Adipose tissue (tissue), 3 donors: Measurements from ENCODE around the gene LMAN2. TPM values are rescaled to one million over a fixed set of nuclear protein-coding genes. Genes with fewer than 3 reads are reported as not detected.

ENCODE experiments used
- H3K27ac ChIP-seq: one replicate; pipeline ENCODE4 v1.5.1; 2013; ENCODE audit warnings: low read depth, low read length
- WGBS, 3 donors: extraction: QIAGEN DNeasy Blood & Tissue Kit; methylation state at CpG; one replicate each; pipeline ENCODE4 v1.1.7; 2013; 5-methylcytosine and 5-hydroxymethylcytosine counted together
- polyA plus RNA-seq, 3 donors: library from polyadenylated mRNA; stranded (reverse); fragments of 200-250 nt; gene quantifications; one replicate each; pipeline ENCODE4 v1.2.3, GENCODE V29; 2013
- donor health status: healthy with polysubstance abuse.
- donor health status: Bipolar disorder and iron deficiency.
- donor health status: healthy.

LMAN2 gene
- polyA plus RNA-seq, 3 donors: 100 to 227 (median 155) TPM

GRCh38 chr5:177334781-177335700 lies 16.4 kb downstream of the LMAN2 start:
- no peak overlapping the region for H3K27ac ChIP-seq
- 87 to 89% (median 88%) methylated on average over 21 of the region's 21 CpGs for WGBS, 3 donors

GRCh38 chr5:177334155-177334551 lies 17.3 kb downstream of the LMAN2 start:
- no peak overlapping the region for H3K27ac ChIP-seq
- 71 to 86% (median 72%) methylated on average over 15 of the region's 15 CpGs for WGBS, 3 donors

DNA sequence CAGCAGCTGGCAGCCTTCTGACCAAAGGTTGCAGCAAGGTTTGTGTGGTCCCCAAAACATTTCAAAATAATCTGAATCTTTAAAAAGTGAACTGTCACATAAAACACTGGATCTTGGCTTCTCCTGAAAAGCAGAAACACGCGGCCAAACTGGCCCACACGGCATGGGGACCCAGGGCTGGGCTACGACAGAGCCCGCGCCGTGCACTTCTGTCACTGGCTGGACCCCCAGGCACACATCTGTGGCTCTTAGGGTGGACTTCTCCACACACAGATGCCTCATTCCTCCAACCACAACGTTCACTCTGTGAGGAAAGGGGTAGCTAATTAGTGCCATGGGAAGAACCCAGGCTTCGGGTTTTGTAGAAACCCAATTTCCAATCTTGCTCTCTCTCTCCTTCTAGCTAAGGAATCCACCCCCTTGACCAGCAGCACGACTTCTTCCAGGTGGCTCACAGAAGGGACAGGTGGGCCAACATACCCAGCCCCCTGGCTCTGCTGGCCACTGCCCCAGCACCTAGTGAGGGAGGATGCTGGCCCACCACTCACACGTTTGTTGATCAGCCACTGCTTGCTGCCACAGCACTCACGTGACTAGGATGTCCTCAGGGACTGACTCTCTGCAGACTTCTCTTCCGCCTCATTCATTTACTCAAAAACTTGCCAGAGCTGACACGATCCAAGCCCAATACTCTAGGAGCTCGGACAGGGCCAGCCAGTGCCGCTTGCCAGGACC lies 17.9 kb downstream of the LMAN2 start:
- H3K27ac ChIP-seq: no peak overlapping the region

DNA sequence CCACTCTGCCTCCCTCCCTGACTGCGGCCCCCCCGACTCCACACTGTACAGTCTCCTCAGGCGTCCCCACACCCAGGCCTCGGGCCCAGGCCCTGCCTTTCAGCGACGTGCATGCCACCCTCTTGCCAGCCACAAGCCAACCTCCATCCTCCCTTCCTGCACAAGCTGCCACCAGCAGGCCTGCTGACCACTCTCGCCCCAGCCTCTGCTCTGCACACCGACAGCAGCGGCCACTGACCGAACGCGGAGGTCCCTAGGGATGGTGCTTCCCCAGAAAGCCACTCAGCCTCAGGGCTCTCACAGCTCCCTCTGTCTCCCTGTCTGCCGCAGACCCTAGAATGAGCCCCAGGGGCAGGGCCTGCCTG lies 18.6 kb downstream of the LMAN2 start:
- 83 to 86% (median 85%) methylated on average over 13 of the region's 13 CpGs for WGBS, 3 donors
- H3K27ac ChIP-seq: no peak overlapping the region

More for the DNA sequence above, 17.9 kb downstream of the LMAN2 start:
- 85 to 90% (median 89%) methylated on average over 16 of the region's 16 CpGs for WGBS, 3 donors

DNA sequence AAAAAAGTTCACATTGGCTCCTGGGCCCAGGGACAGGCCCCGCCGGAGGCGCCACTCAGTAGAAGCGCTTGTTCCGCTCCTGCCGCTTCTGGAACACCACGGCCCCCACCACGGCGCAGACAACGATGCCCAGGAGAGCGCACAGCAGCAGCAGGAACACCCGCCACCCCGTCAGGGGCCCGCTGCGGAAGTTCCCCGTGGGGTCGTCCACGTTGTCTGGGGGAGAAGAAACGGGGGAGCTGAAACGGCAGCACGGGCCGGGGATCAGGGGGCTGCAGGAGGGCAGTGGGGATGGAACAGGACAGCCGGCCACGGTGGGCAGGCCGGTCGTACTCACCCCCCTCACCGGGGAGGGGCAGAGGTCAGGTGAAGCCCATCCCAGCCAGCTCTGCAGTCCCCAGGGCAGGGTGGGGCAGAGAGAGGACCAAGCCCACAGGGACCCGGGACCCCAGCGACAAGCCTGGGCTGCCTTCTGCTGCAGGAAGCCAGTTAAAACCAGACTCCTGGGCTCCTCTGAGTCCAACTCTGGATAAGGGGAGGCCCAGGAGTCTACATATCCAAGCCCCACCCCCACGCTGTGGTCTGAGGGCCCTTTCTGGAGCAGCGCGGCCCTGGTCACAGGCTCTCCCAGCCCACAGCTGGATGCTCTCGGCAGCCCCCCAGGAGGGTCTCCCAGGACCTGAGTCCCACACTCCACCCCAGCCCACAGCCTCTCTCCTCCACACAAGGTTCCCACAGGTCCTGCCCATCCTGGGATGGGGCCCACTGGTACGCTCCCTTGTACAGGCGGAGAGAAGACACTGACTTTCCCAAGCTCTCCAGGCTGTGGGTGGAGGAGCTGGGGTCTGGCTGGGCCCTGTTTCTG lies 19.2 kb downstream of the LMAN2 start:
- WGBS, 3 donors: 65 to 92% (median 75%) methylated on average over 35 of the region's 35 CpGs
- H3K27ac ChIP-seq: no peak overlapping the region

DNA sequence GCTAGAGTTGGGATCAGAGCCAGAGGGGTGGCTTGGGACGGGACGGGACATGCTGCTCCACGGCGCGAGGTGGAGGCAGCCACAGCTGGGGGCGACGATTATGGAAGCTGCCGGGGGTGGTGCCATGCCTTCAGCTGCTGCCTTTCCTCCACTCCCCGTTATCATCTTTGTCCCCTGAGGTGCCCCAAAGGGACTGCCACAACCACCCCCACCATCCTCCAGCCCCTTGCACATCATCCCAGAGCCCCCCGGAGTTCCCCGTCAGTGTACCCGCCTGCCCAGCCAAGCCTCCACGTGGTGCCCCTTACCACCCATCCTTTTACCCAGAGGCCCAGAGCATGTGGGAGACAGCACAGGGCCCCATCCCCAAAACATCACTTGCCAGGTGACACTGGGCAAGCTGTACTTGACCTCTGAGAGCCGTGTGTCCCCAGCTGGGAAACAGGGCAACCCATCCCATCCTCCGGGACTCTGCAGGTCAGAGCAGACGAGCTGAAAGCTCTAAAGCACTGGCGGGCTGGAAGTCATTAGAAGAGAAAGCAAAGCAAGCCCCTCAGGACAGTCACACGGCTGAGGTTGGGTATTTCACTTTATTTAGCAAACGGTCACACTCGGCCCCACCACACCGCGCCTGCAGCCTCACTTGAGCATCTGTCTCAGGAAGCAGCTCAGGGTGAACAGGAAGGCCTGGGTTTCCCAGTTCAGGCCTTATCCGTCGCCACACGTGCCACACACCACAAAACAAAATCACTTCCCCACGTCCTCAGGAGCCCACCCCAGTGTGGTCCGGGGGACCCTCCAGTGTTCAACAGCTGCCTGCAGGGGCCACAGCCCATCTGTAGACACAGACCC lies 20.3 kb downstream of the LMAN2 start:
- no peak overlapping the region for H3K27ac ChIP-seq
- whole genome bisulfite sequencing, 3 donors: 68 to 89% (median 73%) methylated on average over 26 to 27 of the region's 27 CpGs

GRCh38 chr5:177329883-177330282 lies 21.6 kb downstream of the LMAN2 start:
- H3K27ac ChIP-seq: no peak overlapping the region
- 38 to 95% (median 87%) methylated on average over 6 of the region's 6 CpGs for WGBS, 3 donors

GRCh38 chr5:177328545-177329231 lies 22.8 kb downstream of the LMAN2 start:
- 89 to 92% (median 91%) methylated on average over 19 of the region's 19 CpGs for WGBS, 3 donors
- H3K27ac ChIP-seq: no peak overlapping the region

DNA sequence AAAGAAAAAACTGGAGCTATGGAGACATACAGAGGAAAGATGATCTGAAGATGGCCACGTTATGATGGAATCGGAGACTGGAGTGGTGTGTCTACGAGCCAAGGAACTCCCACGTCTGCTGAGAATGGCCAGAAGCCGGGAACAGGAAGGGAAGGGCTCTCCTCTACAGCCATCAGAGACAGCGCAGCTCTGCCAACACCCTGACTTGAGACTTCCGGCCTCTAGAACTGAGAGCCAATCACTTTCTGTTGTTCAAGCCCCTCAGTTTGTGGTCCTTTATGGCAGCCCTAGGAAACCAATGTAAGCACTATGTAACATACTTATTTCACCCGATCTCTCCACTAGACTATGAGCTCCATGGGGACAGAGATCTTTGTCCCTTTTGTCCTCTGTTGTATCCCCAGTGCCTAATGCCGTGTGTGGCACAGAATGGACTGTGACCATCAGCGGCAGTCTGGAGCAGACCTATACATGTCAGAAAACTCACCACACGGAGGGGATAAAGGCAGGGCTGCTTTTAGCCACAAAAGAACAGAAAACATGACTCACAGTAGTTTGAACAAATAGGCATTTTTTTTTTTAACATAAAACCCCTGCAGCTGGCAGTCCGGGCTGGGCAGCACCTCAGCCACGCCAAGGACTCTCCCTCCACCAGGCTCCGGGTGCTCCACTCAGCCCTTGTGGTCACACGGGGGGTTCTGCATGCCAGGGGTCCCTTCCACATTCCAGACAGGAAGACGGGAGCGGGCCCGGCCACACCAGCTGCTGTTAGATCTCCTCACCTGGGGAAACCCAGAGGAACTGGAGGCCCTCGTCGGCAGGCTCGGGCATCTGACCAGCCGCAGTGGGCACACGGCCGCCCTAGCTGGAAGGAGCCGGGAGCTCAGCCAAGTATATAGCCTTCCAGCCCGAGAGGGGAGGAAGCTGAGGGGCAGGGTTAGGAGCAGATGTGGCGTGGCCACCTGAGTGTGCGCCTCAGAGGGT lies 23.6 kb downstream of the LMAN2 start:
- 56 to 61% (median 61%) methylated on average over 28 of the region's 28 CpGs for WGBS, 3 donors
- H3K27ac ChIP-seq: no peak overlapping the region

DNA sequence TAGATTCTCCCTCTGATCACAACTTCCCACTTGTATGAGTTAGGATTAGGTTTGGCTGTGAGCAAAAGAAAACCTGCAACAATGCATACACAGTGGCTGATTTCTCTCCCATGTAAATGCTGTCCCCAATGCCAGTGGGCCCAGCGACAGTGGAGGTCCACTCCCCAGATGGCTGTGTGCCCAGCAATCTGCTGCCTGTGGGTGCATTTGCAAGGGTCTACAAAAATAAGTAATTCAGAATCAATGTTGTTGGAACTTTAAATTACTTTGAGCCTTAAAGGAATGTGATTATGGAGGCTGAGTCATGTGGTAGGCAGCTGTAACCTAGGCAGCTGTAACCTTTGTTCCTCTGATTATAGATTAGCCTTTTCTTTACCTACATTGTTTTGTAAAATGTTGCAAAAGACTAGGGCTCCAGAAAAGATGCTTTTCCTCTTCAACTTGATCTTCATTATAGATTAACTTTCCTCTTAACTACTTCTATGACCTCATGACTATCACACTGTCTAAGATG lies 25.5 kb downstream of the LMAN2 start:
- no peak overlapping the region for H3K27ac ChIP-seq
- 35 to 96% (median 86%) methylated on average over 1 of the region's 1 CpG for WGBS, 3 donors

- H3K27ac ChIP-seq: no peak overlapping the region
- WGBS, 3 donors: 67 to 91% (median 77%) methylated on average over 7 of the region's 7 CpGs
These were observed 30.6 kb downstream of the LMAN2 start for GRCh38 chr5:177320879-177321278.

DNA sequence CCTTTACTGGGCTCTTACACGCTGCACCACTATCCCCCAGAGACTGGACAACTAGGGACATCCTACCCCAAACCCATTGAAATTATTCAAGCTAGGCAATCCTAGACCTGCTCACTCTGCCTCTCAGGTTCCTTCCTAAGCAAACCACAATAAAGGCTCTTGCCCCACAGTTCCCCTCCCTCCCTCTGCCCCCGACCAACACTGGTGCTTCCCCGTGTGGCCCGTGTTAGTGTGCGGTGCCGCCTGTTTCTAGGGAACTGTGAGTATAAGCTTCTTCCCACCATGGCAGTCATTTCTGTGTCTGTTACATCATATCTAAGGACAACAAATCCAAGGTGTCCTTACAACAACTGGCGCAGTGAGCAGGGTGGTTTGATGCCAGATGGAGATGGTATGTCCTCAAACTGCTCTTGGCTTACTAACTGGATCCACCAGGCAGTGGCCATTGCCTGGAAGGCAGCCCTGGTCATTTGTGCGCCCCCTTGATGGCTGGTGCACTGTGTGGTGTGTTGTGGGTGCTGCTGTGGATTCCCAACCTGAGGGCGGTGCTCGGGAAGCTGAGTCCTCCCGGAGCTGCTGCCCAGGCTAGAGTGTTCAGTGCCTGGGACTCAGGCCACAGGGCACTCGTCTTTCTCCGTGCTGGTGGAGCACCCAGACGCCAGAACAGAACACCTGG lies 31.4 kb downstream of the LMAN2 start:
- 83 to 89% (median 86%) methylated on average over 14 of the region's 14 CpGs for WGBS, 3 donors
- H3K27ac ChIP-seq: no peak overlapping the region

DNA sequence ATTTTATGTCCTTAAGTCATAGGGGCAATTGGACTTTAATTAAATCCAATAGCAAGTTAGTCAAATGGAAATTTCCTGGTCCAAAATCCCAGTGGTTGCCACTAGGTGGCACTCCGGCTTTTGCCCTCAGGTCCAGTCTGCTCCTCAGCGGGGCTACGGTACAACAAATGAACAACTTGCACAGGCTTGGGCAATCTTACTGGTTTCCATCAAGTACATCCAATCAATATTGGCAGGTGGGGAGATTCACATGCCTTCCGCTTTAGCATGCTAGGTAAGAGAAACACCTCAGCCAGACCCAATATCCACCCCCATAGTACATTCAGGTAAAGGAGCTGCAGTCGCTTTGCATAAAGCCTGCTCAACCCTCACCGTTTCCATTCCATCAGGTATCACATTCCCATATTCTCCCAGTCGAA lies 33.5 kb downstream of the LMAN2 start:
- WGBS, 3 donors: 17 to 37% (median 35%) methylated on average over 7 of the region's 7 CpGs
- no peak overlapping the region for H3K27ac ChIP-seq

DNA sequence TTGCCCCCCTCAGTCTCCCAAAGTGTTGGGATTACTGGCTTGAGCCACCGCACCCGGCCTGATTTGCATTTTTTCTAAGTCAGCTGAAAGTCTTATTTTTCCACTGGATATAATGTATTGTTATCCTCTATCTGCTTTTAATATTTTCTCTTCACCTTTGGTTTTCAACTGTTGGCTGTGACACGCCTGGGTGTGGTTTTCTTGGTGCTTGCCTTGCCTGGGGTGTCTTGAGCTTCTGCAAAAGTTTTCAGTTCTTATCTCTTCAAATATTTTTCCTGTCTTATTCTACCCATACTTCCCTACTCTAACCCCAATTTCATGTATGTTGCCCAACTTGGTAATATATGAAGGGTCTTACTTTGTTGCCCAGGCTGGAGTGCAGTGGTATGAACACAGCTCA lies 35.5 kb downstream of the LMAN2 start:
- 86 to 95% (median 92%) methylated on average over 3 of the region's 3 CpGs for WGBS, 3 donors

DNA sequence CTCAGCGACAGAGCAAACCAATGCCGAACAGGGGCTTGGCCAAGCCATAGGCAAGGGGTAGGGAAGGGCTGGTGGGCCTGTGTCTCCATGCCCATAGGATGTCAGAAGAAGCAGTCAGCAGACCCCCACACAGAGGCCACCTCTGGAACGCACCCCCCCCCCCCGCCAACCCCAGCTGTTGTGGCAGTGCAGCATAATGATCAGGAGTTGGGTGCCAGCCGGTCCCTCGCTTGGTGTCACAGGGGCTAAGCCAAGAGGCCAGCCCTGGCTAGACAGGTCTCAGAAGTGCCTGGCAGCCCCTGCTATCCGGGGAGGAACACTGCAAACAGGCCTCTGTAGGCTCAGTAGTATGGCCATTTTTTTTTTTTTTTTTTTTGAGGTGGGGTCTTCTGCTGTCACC lies 36.1 kb downstream of the LMAN2 start:
- H3K27ac ChIP-seq: no peak overlapping the region
- 87 to 94% (median 91%) methylated on average over 7 of the region's 7 CpGs for WGBS, 3 donors

More for the DNA sequence above, 35.5 kb downstream of the LMAN2 start:
- H3K27ac ChIP-seq: no peak overlapping the region
